Measurements from ENCODE around the gene SAMD4B.

- TF ChIP-seq CTCF (IDR thresholded peaks at IDR 0.05; ENCODE audit: low read length): no peak
- TF ChIP-seq EZH2 (IDR thresholded peaks at IDR 0.05; ENCODE audit: borderline replicate concordance, low read length): no peak
Observed at GRCh38 chr19:39372941-39373340, 30.7 kb downstream of the SAMD4B start.
